Activated B cell treated with CpG ODN at 0.5 μM for 24 hours (primary cell): ENCODE results near the gene ANAPC16. TPM values are rescaled to one million over a fixed set of nuclear protein-coding genes. Genes with fewer than 3 reads are reported as not detected.
"Not testable (repeated sequence)": the region's sequence is repeated elsewhere in the genome, so short reads cannot be mapped to it uniquely, and the experiment has no call there.

Experiments used
- ATAC-seq: fragments of 200-7000 bp; cut with Tn5 transposase; one replicate; pipeline ENCODE4 v1.10.0; 2021; ENCODE audit warnings: low read depth, mild to moderate bottlenecking, moderate library complexity
- CTCF ChIA-PET: fragments of 350-600 bp; sonication (Branson Sonifier 250); formaldehyde crosslinking; loops from one replicate; lab custom pipeline; 2021; ENCODE audit warnings: antibody characterized with exemption; lab: Charles Lee
- POLR2A ChIA-PET: fragments of 350-600 bp; sonication (Branson Sonifier 250); formaldehyde crosslinking; loops from one replicate; lab custom pipeline; 2021; ENCODE audit warnings: antibody characterized with exemption; lab: Charles Lee
- DNase-seq: peaks from one replicate; pipeline ENCODE4 v3.0.0; 2022
- H3K27ac Mint-ChIP-seq: one replicate; pipeline ENCODE4 v1.8.0; 2020; ENCODE audit warnings: mixed read lengths
- H3K27me3 Mint-ChIP-seq: one replicate; pipeline ENCODE4 v1.8.0; 2021; ENCODE audit warnings: mixed read lengths
- H3K36me3 Mint-ChIP-seq: one replicate; pipeline ENCODE4 v1.8.0; 2021; ENCODE audit warnings: low read depth, mixed read lengths
- H3K4me1 Mint-ChIP-seq: one replicate; pipeline ENCODE4 v1.8.0; 2021; ENCODE audit warnings: mixed read lengths
- H3K4me3 Mint-ChIP-seq: one replicate; pipeline ENCODE4 v1.8.0; 2020; ENCODE audit warnings: mild to moderate bottlenecking, mixed read lengths
- H3K9me3 Mint-ChIP-seq: one replicate; pipeline ENCODE4 v1.8.0; 2020; ENCODE audit warnings: mixed read lengths
- intact Hi-C: fragments of 100-400 bp; cut with micrococcal nuclease; formaldehyde crosslinking; loops from one replicate; pipeline ENCODE4 v1.15.1; 2024
- total RNA-seq: library from RNA; stranded (reverse); gene quantifications from 2 replicates; pipeline ENCODE4 v1.2.3, GENCODE V29; 2022
- TF ChIP-seq, protein P1 (sequence below): fragments of 200-600 bp; IDR thresholded peaks from one replicate; pipeline ENCODE4 v1.8.0; 2022; ENCODE audit warnings: antibody characterized with exemption, mild to moderate bottlenecking

Gene ANAPC16
- total RNA-seq, 1 donor from 2014 or later, result 137 TPM

- intact Hi-C loops, result loop anchor here (2.0 to 5.0 kb wide), 5 partner anchors 47 to 878 kb away; partner anchors contain the start of genes MCU and P4HA1
- DNase-seq (no peak), ATAC-seq (no peak)
- Mint-ChIP-seq H3K36me3 (peaks cover 48% of the 10 kb centered on the region), H3K4me3 (peak overlapping the region; percentile 83), H3K27ac (peak overlapping the region; percentile 94), H3K9me3 (no peaks in the 10 kb centered on the region), H3K27me3 (no peaks in the 10 kb centered on the region), H3K4me1 (peaks cover 76% of the 10 kb centered on the region)
- TF ChIP-seq, protein P1, sequence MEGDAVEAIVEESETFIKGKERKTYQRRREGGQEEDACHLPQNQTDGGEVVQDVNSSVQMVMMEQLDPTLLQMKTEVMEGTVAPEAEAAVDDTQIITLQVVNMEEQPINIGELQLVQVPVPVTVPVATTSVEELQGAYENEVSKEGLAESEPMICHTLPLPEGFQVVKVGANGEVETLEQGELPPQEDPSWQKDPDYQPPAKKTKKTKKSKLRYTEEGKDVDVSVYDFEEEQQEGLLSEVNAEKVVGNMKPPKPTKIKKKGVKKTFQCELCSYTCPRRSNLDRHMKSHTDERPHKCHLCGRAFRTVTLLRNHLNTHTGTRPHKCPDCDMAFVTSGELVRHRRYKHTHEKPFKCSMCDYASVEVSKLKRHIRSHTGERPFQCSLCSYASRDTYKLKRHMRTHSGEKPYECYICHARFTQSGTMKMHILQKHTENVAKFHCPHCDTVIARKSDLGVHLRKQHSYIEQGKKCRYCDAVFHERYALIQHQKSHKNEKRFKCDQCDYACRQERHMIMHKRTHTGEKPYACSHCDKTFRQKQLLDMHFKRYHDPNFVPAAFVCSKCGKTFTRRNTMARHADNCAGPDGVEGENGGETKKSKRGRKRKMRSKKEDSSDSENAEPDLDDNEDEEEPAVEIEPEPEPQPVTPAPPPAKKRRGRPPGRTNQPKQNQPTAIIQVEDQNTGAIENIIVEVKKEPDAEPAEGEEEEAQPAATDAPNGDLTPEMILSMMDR, result no peak
- CTCF ChIA-PET, result interaction anchor here (0.8 to 3.4 kb wide), 12 partner anchors 13 to 323 kb away, joined by 3 to 15 read pairs (median 4); no protein-coding TSS in a partner anchor
- POLR2A ChIA-PET, result interaction anchor here (0.9 to 7.1 kb wide), 20 partner anchors 9 to 160 kb away, joined by 3 to 234 read pairs (median 8); partner anchors contain the start of gene DDIT4
Measured at GRCh38 chr10:72219235-72219814, 3.5 kb downstream of the ANAPC16 start.

- Mint-ChIP-seq H3K4me3 (no peak overlapping the region), H3K9me3 (no peaks in the 10 kb centered on the region), H3K4me1 (peaks cover 71% of the 10 kb centered on the region), H3K36me3 (peaks cover 52% of the 10 kb centered on the region), H3K27ac (peak overlapping the region; percentile 94), H3K27me3 (no peaks in the 10 kb centered on the region)
- DNase-seq (no peak), ATAC-seq (no peak)
- TF ChIP-seq, protein P1, result no peak
- intact Hi-C loops, result no loop called here
- CTCF ChIA-PET, result interaction anchor here (0.6 to 3.4 kb wide), 5 partner anchors 77 to 326 kb away, joined by 4 to 25 read pairs (median 6); no protein-coding TSS in a partner anchor
- POLR2A ChIA-PET, result interaction anchor here (0.5 to 7.1 kb wide), 12 partner anchors 39 to 828 kb away, joined by 3 to 210 read pairs (median 4); partner anchors contain the start of gene DDIT4
Measured at GRCh38 chr10:72220637-72221036, 4.8 kb downstream of the ANAPC16 start.

DNA sequence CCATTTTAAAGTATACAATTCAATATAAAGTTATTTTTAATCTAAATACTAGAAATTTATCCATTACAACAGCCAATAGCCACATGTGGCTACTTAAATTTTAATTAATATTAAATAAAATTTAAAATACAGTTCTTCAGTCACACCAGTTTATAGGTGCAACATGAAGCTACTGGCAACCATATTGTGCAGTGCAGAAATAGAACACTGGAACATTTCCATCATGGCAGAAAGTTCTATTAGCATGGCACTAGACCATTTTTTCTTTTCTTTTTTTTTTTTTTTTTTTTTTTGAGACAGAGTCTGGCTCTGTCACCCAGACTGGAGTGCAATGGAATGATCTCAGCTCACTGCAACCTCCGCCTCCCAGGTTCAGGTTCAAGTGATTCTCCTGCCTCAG lies 5.5 kb downstream of the ANAPC16 start:
- Mint-ChIP-seq H3K4me3 (no peak overlapping the region), H3K4me1 (peaks cover 69% of the 10 kb centered on the region), H3K27me3 (no peaks in the 10 kb centered on the region), H3K9me3 (no peaks in the 10 kb centered on the region), H3K27ac (no peak overlapping the region), H3K36me3 (peaks cover 49% of the 10 kb centered on the region)
- DNase-seq (no peak), ATAC-seq (no peak)
- CTCF ChIA-PET, result interaction anchor here (0.6 to 3.4 kb wide), 5 partner anchors 76 to 327 kb away, joined by 4 to 25 read pairs (median 6); no protein-coding TSS in a partner anchor
- intact Hi-C loops, result no loop called here
- TF ChIP-seq, protein P1, result no peak
- POLR2A ChIA-PET, result interaction anchor here (0.5 to 3.5 kb wide), 14 partner anchors 34 to 827 kb away, joined by 3 to 46 read pairs (median 4); partner anchors contain the start of gene DDIT4

DNA sequence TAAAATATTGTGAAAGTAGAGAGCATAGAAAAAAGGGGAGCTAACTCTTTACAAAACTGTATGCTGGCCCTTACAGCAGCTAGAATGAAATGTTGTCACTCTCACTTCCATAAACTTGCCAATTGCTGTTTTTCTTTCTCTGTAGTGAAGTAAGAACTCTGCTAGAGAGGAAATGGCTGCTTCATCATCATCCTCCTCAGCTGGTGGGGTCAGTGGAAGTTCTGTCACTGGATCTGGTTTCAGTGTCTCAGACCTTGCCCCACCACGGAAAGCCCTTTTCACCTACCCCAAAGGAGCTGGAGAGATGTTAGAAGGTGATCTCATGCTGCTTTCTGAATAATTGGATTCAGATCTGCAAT lies 7.9 kb downstream of the ANAPC16 start:
- Mint-ChIP-seq H3K4me1 (peaks cover 67% of the 10 kb centered on the region), H3K27ac (peak overlapping the region; percentile 84), H3K9me3 (no peaks in the 10 kb centered on the region), H3K36me3 (peaks cover 48% of the 10 kb centered on the region), H3K4me3 (peak overlapping the region; percentile 59), H3K27me3 (no peaks in the 10 kb centered on the region)
- intact Hi-C loops, result loop anchor here (1.0 kb wide), 4 partner anchors 25 to 175 kb away; no protein-coding TSS in a partner anchor
- TF ChIP-seq, protein P1, result no peak
- ChIA-PET POLR2A (interaction anchor here (0.5 to 8.4 kb wide), 17 partner anchors 8 to 113 kb away, joined by 3 to 79 read pairs (median 9); partner anchors contain the start of genes ANAPC16 and DDIT4), CTCF (interaction anchor here (1.0 to 2.9 kb wide), 11 partner anchors 21 to 175 kb away, joined by 3 to 19 read pairs (median 6); partner anchors contain the start of gene DDIT4)
- DNase-seq (no peak), ATAC-seq (peak; percentile 47)

DNA sequence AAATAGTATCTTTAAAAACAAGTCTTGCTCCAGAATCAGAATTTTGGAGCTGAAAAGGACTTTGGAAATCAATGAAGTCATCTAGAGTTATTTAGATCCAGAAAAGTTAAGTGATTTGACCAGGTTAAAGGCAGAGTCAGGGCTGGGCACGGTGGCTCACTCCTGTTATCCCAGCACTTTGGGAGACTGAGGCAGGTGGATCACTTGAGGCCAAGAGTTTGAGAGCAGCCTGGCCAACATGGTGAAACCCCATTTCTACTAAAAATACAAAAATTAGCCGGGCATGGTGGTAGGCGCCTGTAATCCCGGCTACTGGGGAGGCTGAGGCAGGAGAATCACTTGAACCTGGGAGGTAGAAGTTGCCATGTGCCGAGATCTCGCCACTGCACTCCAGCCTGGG lies 8.4 kb downstream of the ANAPC16 start:
- H3K27ac Mint-ChIP-seq, result peak overlapping the region; percentile 84
- ATAC-seq, H3K9me3 Mint-ChIP-seq, DNase-seq, intact Hi-C loops, H3K27me3 Mint-ChIP-seq: not testable (repeated sequence)
- ChIA-PET CTCF (interaction anchor here (1.0 to 2.9 kb wide), 11 partner anchors 20 to 176 kb away, joined by 3 to 19 read pairs (median 6); partner anchors contain the start of gene DDIT4), POLR2A (interaction anchor here (0.5 to 8.4 kb wide), 17 partner anchors 8 to 113 kb away, joined by 3 to 79 read pairs (median 9); partner anchors contain the start of genes ANAPC16 and DDIT4)
- H3K4me1 Mint-ChIP-seq, result peaks cover 65% of the 10 kb centered on the region
- peaks cover 46% of the 10 kb centered on the region for H3K36me3 Mint-ChIP-seq
- peak overlapping the region; percentile 32 for H3K4me3 Mint-ChIP-seq
